Measurements from ENCODE around the gene PEAK3.

DNA sequence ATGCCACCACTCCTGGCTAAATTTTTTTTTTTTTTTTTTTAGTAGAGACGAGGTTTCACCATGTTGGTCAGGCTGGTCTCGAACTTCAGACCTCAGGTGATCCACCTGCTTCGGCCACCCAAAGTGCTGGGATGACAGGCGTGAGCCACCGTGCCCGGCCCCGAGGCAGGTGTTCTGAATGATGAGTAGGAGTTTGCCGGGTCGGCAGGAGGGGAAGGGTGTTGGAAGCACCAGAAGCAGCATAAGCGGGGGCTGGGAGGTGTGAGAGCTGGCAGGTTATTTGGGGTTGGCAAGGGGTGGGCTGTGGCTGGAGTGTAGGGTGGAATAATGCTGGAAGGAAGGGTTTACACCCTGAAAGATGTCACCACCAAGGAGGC, 48.3 kb upstream of the PEAK3 start:
- TF ChIP-seq, protein P1, sequence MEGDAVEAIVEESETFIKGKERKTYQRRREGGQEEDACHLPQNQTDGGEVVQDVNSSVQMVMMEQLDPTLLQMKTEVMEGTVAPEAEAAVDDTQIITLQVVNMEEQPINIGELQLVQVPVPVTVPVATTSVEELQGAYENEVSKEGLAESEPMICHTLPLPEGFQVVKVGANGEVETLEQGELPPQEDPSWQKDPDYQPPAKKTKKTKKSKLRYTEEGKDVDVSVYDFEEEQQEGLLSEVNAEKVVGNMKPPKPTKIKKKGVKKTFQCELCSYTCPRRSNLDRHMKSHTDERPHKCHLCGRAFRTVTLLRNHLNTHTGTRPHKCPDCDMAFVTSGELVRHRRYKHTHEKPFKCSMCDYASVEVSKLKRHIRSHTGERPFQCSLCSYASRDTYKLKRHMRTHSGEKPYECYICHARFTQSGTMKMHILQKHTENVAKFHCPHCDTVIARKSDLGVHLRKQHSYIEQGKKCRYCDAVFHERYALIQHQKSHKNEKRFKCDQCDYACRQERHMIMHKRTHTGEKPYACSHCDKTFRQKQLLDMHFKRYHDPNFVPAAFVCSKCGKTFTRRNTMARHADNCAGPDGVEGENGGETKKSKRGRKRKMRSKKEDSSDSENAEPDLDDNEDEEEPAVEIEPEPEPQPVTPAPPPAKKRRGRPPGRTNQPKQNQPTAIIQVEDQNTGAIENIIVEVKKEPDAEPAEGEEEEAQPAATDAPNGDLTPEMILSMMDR (conservative IDR thresholded peaks at IDR 0.05 in 1 of 2, IDR thresholded peaks at IDR 0.05 in 1 of 2; ENCODE audit: low read depth in 1 of 2, low read length in 2 of 2): no peak
- no peak for TF ChIP-seq EZH2 (IDR thresholded peaks at IDR 0.05; ENCODE audit: low read length, missing control alignments)
